ENCODE measurements around the gene TANC1.

- no peak for TF ChIP-seq POLR2A (IDR thresholded peaks at IDR 0.05)
- TF ChIP-seq, protein P1, sequence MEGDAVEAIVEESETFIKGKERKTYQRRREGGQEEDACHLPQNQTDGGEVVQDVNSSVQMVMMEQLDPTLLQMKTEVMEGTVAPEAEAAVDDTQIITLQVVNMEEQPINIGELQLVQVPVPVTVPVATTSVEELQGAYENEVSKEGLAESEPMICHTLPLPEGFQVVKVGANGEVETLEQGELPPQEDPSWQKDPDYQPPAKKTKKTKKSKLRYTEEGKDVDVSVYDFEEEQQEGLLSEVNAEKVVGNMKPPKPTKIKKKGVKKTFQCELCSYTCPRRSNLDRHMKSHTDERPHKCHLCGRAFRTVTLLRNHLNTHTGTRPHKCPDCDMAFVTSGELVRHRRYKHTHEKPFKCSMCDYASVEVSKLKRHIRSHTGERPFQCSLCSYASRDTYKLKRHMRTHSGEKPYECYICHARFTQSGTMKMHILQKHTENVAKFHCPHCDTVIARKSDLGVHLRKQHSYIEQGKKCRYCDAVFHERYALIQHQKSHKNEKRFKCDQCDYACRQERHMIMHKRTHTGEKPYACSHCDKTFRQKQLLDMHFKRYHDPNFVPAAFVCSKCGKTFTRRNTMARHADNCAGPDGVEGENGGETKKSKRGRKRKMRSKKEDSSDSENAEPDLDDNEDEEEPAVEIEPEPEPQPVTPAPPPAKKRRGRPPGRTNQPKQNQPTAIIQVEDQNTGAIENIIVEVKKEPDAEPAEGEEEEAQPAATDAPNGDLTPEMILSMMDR (IDR thresholded peaks at IDR 0.05): no peak
These were observed 261.9 kb downstream of the TANC1 start for GRCh38 chr2:159230145-159230877.

Measured in vagina (tissue), 2 donors.